Upper lobe of right lung (tissue), 1 donor: ENCODE measurements around the gene SPATA33. TPM values are rescaled to one million over a fixed set of nuclear protein-coding genes. Genes with fewer than 3 reads are reported as not detected.
"Not testable (repeated sequence)": the region's sequence is repeated elsewhere in the genome, so short reads cannot be mapped to it uniquely, and the experiment has no call there.

Source experiments
- ATAC-seq: fragments of 200-7000 bp; cut with Tn5 transposase; one replicate; pipeline ENCODE4 v1.9.1; 2020; ENCODE audit warnings: mild to moderate bottlenecking, moderate library complexity
- DNase-seq: peaks from one replicate; pipeline ENCODE4 v3.0.0-alpha.2; 2020
- H3K27ac ChIP-seq: fragments of 200-600 bp; one replicate; pipeline ENCODE4 v1.8.0; 2022
- H3K27me3 ChIP-seq: fragments of 200-600 bp; one replicate; pipeline ENCODE4 v1.8.0; 2022; ENCODE audit warnings: mild to moderate bottlenecking
- H3K36me3 ChIP-seq: fragments of 200-600 bp; one replicate; pipeline ENCODE4 v1.8.0; 2022
- H3K4me1 ChIP-seq: fragments of 200-600 bp; one replicate; pipeline ENCODE4 v1.8.0; 2022
- H3K4me3 ChIP-seq: fragments of 200-600 bp; one replicate; pipeline ENCODE4 v1.8.0; 2022; ENCODE audit warnings: mild to moderate bottlenecking
- H3K9me3 ChIP-seq: fragments of 200-600 bp; one replicate; pipeline ENCODE4 v1.8.0; 2022
- intact Hi-C: fragments of 100-400 bp; cut with DNase I; formaldehyde crosslinking; loops from one replicate; pipeline ENCODE4 v1.11.0; 2022
- total RNA-seq: library from RNA; stranded (reverse); fragmentation: NEBNext Ultra II Directional; extraction: Animal tissue kit (Norgen Biotek cat#: 25700); gene quantifications from one replicate; pipeline ENCODE4 v1.2.1, GENCODE V29; 2021
- TF ChIP-seq, protein P1 (sequence below): fragments of 200-600 bp; IDR thresholded peaks from one replicate; pipeline ENCODE4 v1.8.0; 2022; ENCODE audit warnings: antibody characterized with exemption
- donor health status: DM: no; HTN: yes; CAD: no; lungs with severe emphysema.

The SPATA33 gene
- total RNA-seq, 1 donor from 2014 or later = 8.1 TPM

GRCh38 chr16:89691231-89691985, 33.8 kb downstream of the SPATA33 start:
- H3K4me1 ChIP-seq = peaks cover 7% of the 10 kb centered on the region
- intact Hi-C loops = no loop called here
- ATAC-seq (no peak), DNase-seq (no peak)
- H3K36me3 ChIP-seq = peaks cover 23% of the 10 kb centered on the region
- no peaks in the 10 kb centered on the region for H3K9me3 ChIP-seq
- TF ChIP-seq, protein P1, sequence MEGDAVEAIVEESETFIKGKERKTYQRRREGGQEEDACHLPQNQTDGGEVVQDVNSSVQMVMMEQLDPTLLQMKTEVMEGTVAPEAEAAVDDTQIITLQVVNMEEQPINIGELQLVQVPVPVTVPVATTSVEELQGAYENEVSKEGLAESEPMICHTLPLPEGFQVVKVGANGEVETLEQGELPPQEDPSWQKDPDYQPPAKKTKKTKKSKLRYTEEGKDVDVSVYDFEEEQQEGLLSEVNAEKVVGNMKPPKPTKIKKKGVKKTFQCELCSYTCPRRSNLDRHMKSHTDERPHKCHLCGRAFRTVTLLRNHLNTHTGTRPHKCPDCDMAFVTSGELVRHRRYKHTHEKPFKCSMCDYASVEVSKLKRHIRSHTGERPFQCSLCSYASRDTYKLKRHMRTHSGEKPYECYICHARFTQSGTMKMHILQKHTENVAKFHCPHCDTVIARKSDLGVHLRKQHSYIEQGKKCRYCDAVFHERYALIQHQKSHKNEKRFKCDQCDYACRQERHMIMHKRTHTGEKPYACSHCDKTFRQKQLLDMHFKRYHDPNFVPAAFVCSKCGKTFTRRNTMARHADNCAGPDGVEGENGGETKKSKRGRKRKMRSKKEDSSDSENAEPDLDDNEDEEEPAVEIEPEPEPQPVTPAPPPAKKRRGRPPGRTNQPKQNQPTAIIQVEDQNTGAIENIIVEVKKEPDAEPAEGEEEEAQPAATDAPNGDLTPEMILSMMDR = no peak
- no peaks in the 10 kb centered on the region for H3K27me3 ChIP-seq
- H3K27ac ChIP-seq = no peak overlapping the region
- H3K4me3 ChIP-seq = no peak overlapping the region

- Histone ChIP-seq H3K4me3 (no peak overlapping the region), H3K27ac (no peak overlapping the region), H3K4me1 (peaks cover 7% of the 10 kb centered on the region), H3K27me3 (no peaks in the 10 kb centered on the region), H3K9me3 (no peaks in the 10 kb centered on the region), H3K36me3 (peaks cover 23% of the 10 kb centered on the region)
- ATAC-seq (no peak), DNase-seq (no peak)
- intact Hi-C loops = no loop called here
- TF ChIP-seq, protein P1 = no peak
Measured at GRCh38 chr16:89691986-89692569, 34.4 kb downstream of the SPATA33 start.

DNA sequence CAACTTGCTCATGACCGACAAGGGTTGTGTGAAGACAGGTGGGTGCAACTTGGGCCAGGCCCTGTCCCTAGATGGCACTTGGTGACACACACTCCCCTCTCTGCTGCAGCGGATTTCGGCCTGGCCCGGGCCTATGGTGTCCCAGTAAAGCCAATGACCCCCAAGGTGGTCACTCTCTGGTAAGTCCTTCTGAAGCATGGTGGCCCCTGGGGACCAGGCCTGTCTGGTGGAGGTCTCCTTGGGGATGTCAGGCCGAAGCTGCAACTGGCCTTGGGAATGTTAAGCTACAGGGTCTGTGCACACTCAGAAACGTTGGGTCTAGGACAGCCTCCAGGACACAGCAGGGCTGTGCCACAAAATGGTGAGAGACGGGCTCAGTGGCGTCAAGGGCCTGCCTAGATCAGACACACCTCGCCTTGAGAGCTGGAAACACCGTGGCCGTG, 35.7 kb downstream of the SPATA33 start:
- DNase-seq (no peak), ATAC-seq (no peak)
- no peak overlapping the region for H3K27ac ChIP-seq
- TF ChIP-seq, protein P1 = no peak
- intact Hi-C loops = no loop called here
- H3K9me3 ChIP-seq = no peaks in the 10 kb centered on the region
- H3K36me3 ChIP-seq = peaks cover 23% of the 10 kb centered on the region
- H3K4me1 ChIP-seq = no peaks in the 10 kb centered on the region
- no peak overlapping the region for H3K4me3 ChIP-seq
- H3K27me3 ChIP-seq = no peaks in the 10 kb centered on the region

DNA sequence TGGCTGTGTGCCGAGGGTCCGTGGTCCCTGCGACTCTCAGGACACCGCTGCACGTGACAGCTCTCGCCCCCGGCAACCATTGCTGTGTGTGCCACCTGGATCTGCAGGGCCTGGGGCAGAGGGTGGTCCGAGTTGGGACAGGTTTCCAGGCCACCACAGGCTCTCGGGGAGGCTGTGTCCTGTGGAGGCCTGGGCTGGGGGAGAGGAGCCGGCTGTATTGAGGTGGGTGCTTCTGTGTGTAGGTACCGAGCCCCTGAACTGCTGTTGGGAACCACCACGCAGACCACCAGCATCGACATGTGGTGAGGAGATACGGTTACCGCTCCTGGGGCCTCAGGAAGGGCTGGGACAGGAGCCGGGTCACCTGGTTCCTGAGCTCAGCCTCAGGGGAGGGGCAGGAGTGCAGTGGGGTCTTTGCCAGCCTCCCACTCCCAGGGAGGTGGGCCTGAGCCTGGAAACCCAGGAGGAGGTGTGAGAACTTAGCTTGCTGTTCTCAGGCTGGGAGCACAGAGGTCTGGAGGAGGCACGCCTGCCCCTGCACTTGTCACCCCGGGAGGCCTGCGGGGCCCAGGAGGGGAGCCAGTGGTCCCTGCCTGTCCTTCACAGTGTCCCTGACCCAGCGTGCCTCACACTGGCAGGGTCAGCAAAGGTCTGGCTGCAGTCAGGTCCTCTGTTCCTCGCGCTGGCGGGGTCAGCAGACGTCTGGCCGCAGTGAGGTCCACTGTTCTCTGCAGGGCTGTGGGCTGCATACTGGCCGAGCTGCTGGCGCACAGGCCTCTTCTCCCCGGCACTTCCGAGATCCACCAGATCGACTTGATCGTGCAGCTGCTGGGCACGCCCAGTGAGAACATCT, 36.5 kb downstream of the SPATA33 start:
- TF ChIP-seq, protein P1 = no peak
- Histone ChIP-seq H3K36me3 (peaks cover 20% of the 10 kb centered on the region), H3K4me1 (no peaks in the 10 kb centered on the region), H3K4me3 (no peak overlapping the region), H3K27ac (no peak overlapping the region), H3K9me3 (no peaks in the 10 kb centered on the region), H3K27me3 (no peaks in the 10 kb centered on the region)
- DNase-seq (no peak), ATAC-seq (no peak)
- intact Hi-C loops = no loop called here

DNA sequence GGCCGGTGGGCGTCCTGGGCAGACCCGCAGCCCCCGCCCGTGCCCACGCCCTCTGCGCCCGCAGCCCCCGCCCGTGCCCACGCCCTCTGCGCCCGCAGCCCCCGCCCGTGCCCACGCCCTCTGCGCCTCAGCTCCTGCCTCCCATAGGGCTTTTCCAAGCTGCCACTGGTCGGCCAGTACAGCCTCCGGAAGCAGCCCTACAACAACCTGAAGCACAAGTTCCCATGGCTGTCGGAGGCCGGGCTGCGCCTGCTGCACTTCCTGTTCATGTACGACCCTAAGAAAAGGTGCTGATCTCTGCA, 37.1 kb downstream of the SPATA33 start:
- H3K27me3 ChIP-seq, DNase-seq, H3K4me3 ChIP-seq, H3K27ac ChIP-seq, H3K4me1 ChIP-seq, intact Hi-C loops, ATAC-seq, H3K9me3 ChIP-seq: not testable (repeated sequence)
- H3K36me3 ChIP-seq = peaks cover 16% of the 10 kb centered on the region
